Measurements from ENCODE around the gene LAPTM5. TPM values are rescaled to one million over a fixed set of nuclear protein-coding genes. Genes with fewer than 3 reads are reported as not detected.

LAPTM5 gene
- total and polyA plus RNA-seq, 2 of the 8 experiments (the other 6 are each of a cell fraction or from before 2014, with no cell fraction given) = 0.37 to 1.4 TPM

GRCh38 chr1:30726236-30726635, 31.3 kb downstream of the LAPTM5 start:
- Histone ChIP-seq H2AFZ (ENCODE audit: low read length) (no peak overlapping the region), H3K4me2 (ENCODE audit: insufficient read depth in 1 of 2, low read depth in 2 of 2, low read length in 2 of 2) (no peak overlapping the region), H3K56ac (replicated peaks; ENCODE audit: insufficient read length, low read depth, low read length) (no peak overlapping the region), H3K9me3 (ENCODE audit: insufficient read depth in 2 of 2, low read depth in 1 of 2, low read length in 1 of 2) (no peaks in the 10 kb centered on the region), H3K4me3 (ENCODE audit: extremely low read depth in 1 of 4, insufficient read depth in 2 of 4, low read depth in 3 of 4, low read length in 4 of 4) (no peak overlapping the region), H3K79me1 (ENCODE audit: low read depth, low read length) (no peaks in the 10 kb centered on the region), H3K23me2 (ENCODE audit: low read depth, low read length) (no peaks in the 10 kb centered on the region; the same call in 1 of the 2 replicates), H2BK5ac (ENCODE audit: low read depth, low read length) (no peak overlapping the region), H3K14ac (ENCODE audit: insufficient read length) (no peak overlapping the region), H3K4ac (replicated peaks; ENCODE audit: insufficient read length, low read depth, low read length) (no peak overlapping the region), H3K23ac (ENCODE audit: insufficient read length) (no peak overlapping the region), H3K79me2 (ENCODE audit: control insufficient read depth in 1 of 2, insufficient read depth in 2 of 2, low read length in 2 of 2) (no peaks in the 10 kb centered on the region), H4K8ac (ENCODE audit: extremely low read depth, insufficient read depth, low read length) (no peak overlapping the region), H2BK12ac (ENCODE audit: low read depth, low read length) (no peak overlapping the region), H3K18ac (ENCODE audit: extremely low read depth, low read length) (no peak overlapping the region), H2AK5ac (ENCODE audit: low read depth, low read length) (no peak overlapping the region), H3K27me3 (replicated peaks in 1 of 4; ENCODE audit: control insufficient read depth in 3 of 4, extremely low read depth in 1 of 4, insufficient read depth in 3 of 4, low read length in 3 of 4) (no peaks in the 10 kb centered on the region), H3K27ac (ENCODE audit: low read depth, low read length) (no peak overlapping the region), H3K4me1 (replicated peaks in 1 of 4; ENCODE audit: control insufficient read depth in 3 of 4, insufficient read depth in 4 of 4, low read length in 3 of 4) (peaks cover 0 to 7% (median 2%) of the 10 kb centered on the region in 4 experiments; a peak in 4 of 7 replicates), H2BK20ac (ENCODE audit: low read length) (no peak overlapping the region), H3K9ac (replicated peaks in 1 of 4; ENCODE audit: extremely low read depth in 1 of 4, low read depth in 3 of 4, low read length in 3 of 4) (no peak overlapping the region), H3K36me3 (ENCODE audit: control insufficient read depth in 2 of 4, insufficient read depth in 4 of 4, low read length in 3 of 4) (no peaks in the 10 kb centered on the region), H4K5ac (ENCODE audit: insufficient read length, low read depth, low read length) (no peak overlapping the region), H4K91ac (replicated peaks; ENCODE audit: insufficient read length, low read length) (no peak overlapping the region), H2BK15ac (ENCODE audit: low read length) (no peak overlapping the region), H4K20me1 (replicated peaks in 1 of 2; ENCODE audit: control insufficient read depth in 1 of 2, insufficient read depth in 2 of 2, low read length in 2 of 2) (no peaks in the 10 kb centered on the region), H2BK120ac (replicated peaks; ENCODE audit: low read depth, low read length) (no peak overlapping the region)
- DNase-seq (ENCODE audit: low read depth in 1 of 2, low spot score in 2 of 2) (no peak), FAIRE-seq (no peak)
- 85% methylated on average over 7 of the region's 7 CpGs; no CpG with 5 or more reads in 1 of the 2 experiments for WGBS, 2 experiments (ENCODE audit: extremely low coverage in 1 of 2, insufficient coverage in 1 of 2, insufficient read length in 1 of 2, insufficient replicate concordance in 2 of 2, low coverage in 1 of 2, low lambda C conversion rate in 2 of 2, missing lambda C conversion rate in 1 of 2)
- POLR2A ChIA-PET (ENCODE audit: partially characterized antibody) = no interaction called here
- CTCF ChIA-PET (ENCODE audit: partially characterized antibody) = interaction anchor here (1.2 to 55.1 kb wide), 6 partner anchors 12 to 346 kb away, joined by 3 to 1640 read pairs (median 10); partner anchors contain the start of gene LAPTM5
- no peak for TF ChIP-seq SAP30 (IDR thresholded peaks at IDR 0.05; ENCODE audit: insufficient read depth, insufficient replicate concordance, low read length)
